KOPT-K1 (cell line): ENCODE measurements around the gene FRS2.

Experiments
- H3K27ac ChIP-seq: fragments of 200-600 bp; sonication (generic); 2 replicates; pipeline ENCODE4 v1.5.1; 2016; ENCODE audit warnings: antibody characterized with exemption, mild to moderate bottlenecking, low read depth, low read length; ENCODE audit not compliant: poor library complexity, severe bottlenecking
- H3K36me3 ChIP-seq: fragments of 200-600 bp; sonication (generic); 2 replicates; pipeline ENCODE4 v1.5.1; 2017; ENCODE audit warnings: antibody characterized with exemption, mild to moderate bottlenecking, low read length, moderate library complexity; ENCODE audit not compliant: insufficient read depth
- H3K9me3 ChIP-seq: fragments of 200-600 bp; sonication (generic); 2 replicates; pipeline ENCODE4 v1.5.1; 2017; ENCODE audit warnings: antibody characterized with exemption, low read length, mild to moderate bottlenecking; ENCODE audit not compliant: insufficient read depth, poor library complexity, severe bottlenecking

The FRS2 gene

DNA sequence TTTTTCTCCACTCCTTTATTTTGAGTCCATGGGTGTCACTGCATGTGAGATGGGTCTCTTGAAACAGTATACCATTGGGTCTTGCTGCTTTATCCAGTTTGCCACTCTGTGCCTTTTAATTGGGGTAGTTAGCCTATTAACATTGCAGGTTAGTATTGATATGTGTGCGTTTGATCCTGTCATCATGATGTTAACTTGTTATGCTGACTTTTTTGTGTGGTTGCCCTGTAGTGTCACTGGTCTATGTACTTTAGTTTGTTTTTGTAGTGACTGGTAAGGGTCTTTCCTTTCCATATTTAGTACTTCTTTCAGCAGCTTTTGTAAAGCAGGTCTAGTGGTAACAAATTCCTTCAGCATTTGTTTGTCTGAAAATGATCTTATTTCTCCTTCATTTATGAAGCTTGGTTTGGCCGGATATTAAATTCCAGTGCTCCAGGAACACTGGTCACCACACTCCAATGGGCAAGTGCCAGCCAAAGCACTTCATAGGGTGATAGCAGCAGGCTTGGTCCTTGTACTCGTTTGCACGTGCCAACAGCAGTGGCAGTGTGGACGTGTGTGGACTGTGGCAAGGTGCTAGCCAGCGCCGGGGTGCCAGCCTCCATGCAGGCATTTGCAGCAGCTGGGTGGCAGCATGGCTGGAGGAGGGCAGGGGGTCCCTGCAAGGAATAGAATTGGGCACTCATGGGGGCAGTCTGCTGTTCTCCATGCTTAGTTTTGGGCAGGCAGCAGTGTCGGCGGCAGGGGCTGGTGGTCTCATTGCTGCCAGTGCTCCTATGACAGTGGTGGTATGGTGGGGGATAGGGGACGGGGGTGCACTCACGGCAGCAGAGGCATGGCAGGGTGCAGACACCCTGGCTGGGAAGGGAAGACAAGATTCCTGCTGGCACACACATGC lies 53.5 kb downstream of the FRS2 start:
- Histone ChIP-seq H3K9me3 (peaks cover 33% of the 10 kb centered on the region), H3K36me3 (no peaks in the 10 kb centered on the region), H3K27ac (no peak overlapping the region)

DNA sequence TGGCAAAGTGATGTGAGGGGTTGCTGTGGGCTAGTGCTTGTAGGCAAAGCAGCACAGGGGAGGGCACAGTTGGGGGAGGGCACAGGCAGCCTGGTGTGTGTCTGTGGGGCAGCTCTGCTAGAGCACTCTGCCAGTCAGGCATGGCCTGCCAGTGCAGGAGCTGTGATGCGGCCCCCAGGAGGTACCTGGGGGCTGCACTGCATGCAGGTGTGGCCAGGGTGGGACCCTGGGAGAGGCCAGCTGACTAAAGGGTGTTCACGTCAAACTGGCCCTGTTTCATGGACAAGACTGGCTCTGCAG lies 54.1 kb downstream of the FRS2 start:
- H3K36me3 ChIP-seq: no peaks in the 10 kb centered on the region
- no peak overlapping the region for H3K27ac ChIP-seq

DNA sequence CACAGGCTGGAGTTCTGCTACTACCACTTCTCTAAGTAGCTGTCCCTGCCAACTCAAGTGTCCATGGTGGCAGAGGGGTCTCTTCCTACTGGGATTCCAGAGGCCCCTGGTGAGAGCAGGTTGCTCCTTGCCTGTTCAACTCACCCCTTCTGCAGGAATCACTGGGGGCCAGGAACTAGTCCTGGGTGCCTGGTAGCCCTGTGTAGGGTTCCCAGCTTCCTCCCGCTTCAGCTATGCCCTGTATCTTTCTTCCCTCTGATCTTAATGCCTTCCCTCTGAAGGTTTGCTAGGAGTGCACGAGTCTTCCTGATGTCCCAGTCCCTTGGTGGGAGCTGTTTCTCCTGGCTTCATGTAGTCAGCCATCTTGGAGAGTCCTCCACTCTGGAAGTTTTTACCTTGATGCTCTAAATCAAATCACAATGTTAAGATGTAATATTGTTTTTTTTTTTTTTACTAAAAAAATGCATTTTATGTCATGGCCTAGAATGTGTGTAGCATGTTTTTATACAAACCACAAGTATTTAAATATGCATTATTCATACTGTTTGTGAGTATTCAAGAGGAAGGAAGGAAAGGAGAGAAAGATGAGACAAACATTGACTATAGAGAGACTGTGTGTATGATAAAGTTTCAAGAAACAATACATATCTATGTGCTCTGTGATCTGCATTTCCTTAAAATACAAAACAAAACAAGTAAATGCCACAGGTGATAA lies 54.7 kb downstream of the FRS2 start:
- no peaks in the 10 kb centered on the region for H3K36me3 ChIP-seq
- no peak overlapping the region for H3K27ac ChIP-seq
- H3K9me3 ChIP-seq: peaks cover 29% of the 10 kb centered on the region

More for the DNA sequence above, 54.1 kb downstream of the FRS2 start:
- H3K9me3 ChIP-seq: peaks cover 33% of the 10 kb centered on the region

DNA sequence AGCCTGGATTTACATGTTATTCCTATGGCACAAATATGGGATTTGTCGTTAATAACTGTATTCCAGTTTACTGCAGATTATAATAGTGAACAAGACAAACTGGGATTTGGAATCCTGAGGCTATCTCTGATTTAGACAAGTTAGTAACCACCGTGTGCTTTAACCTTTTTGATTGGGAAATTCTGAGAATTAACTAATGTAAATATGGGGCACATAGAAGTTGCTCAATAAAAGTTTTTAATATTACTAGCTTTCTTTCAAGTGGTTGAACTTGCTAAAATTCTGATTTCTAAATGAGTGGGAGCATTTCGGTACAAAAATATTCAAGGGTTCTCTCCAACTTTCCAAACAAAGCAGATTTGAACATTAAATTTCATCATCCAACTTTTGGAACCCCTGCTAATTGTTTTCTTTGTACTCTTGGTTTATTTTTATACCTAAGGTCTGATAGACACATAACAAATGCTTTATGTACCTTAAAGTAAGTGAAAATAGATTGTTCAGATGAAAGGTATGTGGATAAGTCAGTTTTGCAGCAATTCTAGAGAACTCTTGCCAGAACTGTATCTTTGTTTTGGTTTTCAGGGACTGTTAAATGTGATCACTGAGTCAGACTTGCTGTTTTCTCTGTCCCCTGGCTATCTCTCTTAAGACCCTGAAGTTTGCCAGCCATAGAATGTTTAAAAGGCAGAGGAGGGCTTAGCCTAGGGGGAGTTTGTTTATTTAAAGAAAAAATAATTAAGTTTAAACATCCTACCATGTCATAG lies 57.5 kb downstream of the FRS2 start:
- Histone ChIP-seq H3K27ac (no peak overlapping the region), H3K9me3 (peaks cover 6% of the 10 kb centered on the region), H3K36me3 (peaks cover 6% of the 10 kb centered on the region)

DNA sequence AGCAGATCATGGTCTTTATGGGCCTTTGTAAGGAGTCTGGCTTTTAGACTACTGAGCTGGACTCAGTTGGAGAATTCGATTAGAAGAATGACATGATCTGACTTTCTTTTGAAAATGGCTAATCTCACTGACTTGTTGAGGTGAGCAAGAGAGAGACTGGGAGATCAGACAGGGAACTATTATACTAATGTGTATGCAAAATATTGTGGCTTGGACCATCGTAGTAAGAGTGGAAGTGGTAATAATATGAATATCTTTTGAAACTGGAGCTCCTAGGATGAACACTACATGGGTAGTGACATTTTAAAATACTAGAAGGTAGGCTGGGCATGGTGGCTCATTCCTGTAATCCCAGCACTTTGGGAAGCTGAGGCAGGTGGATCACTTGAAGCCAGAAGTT lies 58.8 kb downstream of the FRS2 start:
- Histone ChIP-seq H3K9me3 (no peaks in the 10 kb centered on the region), H3K36me3 (peaks cover 6% of the 10 kb centered on the region)

DNA sequence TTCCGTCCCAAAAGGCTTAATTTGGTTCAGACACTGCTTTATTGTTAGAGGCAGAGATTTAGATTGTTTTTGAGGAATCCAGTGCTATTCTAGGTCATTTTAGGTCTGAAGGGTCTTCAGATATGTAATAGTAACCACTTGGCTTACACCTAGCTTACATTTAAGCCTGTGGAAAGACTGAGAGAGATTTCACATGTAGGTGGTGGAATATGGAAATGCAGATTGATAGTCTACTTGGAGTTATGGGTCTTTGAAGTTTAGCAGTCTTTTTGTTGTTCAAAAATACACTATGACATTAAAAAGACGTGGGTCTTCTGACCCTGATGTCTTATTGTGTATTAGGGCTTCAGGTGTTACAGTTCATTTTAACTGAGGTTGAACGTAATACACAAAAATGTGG lies 63.7 kb downstream of the FRS2 start:
- Histone ChIP-seq H3K9me3 (no peaks in the 10 kb centered on the region), H3K27ac (peak overlapping the region; percentile 31), H3K36me3 (peaks cover 12% of the 10 kb centered on the region)

More for the DNA sequence above, 58.8 kb downstream of the FRS2 start:
- no peak overlapping the region for H3K27ac ChIP-seq

DNA sequence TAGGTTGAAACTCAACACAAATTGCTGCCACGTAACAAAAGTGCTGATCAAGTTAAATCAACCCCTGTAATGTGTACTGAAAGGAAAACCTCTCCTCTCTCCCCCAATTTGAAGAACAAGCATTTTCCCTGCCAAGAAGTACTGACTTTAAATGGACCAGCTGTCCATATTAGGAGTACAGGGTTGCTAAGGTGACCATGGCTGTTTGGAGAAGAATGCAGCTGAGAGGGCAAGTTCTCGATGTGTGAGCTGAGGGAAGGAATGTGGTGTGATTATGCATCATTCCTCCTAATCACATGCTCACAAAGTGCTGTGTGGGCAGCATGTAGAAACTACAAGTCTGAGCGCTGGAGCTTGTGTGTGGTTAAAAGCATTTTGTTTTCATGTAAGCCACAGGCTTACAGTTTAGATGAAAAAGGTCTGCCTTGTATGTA lies 64.2 kb downstream of the FRS2 start:
- peak overlapping the region; percentile 31 for H3K27ac ChIP-seq
- H3K36me3 ChIP-seq: peaks cover 13% of the 10 kb centered on the region
- H3K9me3 ChIP-seq: no peaks in the 10 kb centered on the region

DNA sequence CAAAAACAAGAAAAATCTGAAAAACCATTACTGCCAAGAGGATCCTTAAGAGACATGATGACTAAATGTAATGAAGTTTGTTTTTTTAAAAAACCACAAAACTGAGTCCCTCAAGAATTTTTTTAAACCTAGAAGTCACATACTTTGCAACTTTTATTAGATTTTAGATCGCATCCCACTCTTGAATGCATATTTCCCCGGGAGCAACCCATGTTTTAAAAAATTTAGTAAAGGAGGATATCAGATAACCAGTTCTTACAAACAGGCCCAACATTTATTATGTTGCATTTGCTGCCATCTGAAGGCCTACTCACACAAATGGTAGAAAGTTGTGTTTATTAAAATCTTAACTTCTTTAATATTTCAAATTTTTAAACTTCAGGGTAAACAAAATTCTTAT lies 70.8 kb downstream of the FRS2 start:
- no peak overlapping the region for H3K27ac ChIP-seq
- peaks cover 20% of the 10 kb centered on the region for H3K36me3 ChIP-seq

DNA sequence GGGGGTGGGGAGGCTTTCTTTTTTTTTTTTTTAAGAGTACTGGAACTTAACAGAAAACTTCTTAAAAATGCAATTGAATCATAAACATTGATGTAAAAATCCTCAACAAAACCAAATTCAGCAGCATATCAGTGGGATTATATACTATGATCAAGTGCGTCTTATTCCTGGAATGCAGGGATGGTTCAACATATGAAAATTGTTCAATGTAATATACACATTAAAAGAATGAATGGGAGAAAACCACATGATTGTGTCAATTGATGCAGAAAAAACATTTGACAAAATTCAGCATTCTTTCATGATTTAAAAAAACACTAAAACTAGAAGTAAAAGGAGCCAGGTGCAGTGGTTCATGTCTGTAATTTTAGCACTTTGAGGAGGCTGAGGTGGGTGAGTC lies 73.9 kb downstream of the FRS2 start:
- Histone ChIP-seq H3K9me3 (peaks cover 17% of the 10 kb centered on the region), H3K36me3 (peaks cover 13% of the 10 kb centered on the region), H3K27ac (no peak overlapping the region)

More for the DNA sequence above, 70.8 kb downstream of the FRS2 start:
- peaks cover 17% of the 10 kb centered on the region for H3K9me3 ChIP-seq

DNA sequence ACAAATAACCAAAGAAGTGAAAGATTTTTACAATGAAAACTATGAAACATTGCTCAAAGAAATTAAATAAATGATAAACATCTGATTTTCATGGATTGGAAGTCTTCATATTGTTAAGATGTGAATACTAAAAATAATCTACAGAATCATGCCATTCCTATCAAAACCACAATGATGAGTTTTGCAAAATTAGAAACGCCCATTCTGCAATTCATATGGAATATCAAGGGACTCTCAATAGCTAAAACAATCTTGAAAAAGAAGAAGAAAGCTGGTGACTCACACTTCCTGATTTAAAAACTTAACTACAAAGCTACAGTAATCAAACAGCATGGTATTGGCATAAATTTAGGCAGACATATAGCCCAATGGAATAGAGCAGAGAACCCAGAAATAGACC lies 74.9 kb downstream of the FRS2 start:
- Histone ChIP-seq H3K36me3 (peaks cover 13% of the 10 kb centered on the region), H3K27ac (no peak overlapping the region), H3K9me3 (peaks cover 17% of the 10 kb centered on the region)

DNA sequence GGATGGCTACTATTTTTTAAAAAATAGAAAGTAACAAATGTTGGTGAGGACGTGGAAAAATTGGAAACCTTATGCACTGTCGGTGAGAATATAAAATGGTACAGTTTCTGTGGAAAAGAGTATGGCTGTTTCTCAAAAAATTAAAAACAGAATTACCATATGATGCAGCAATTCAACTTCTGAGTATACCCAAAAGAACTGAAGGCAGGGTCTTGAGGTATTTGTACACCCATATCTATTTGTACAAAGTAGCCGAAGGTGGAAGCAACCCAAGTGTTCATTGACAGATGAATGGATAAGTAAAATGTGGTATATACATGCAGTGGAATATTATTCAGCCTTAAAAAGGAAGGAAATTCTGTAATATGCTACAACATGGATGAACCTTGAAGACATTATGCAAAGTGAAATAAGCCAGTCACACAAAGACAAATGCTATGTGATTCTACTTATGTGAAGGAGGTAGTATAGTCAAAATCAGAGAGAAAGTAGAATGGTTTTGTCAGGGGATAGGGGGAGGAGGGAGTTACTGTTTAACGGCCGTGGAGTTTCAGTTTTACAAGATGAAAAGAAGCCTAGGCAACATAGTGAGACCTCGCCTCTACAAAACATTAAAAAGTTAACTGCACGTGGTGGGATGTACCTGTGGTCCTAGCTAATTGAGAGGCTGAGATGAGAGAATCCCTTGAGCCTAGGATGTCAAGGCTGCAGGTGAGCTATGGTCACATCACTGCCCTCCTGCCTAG lies 76.7 kb downstream of the FRS2 start:
- peaks cover 17% of the 10 kb centered on the region for H3K9me3 ChIP-seq
- H3K36me3 ChIP-seq: peaks cover 10% of the 10 kb centered on the region; the same call in 1 of the 2 replicates
- H3K27ac ChIP-seq: no peak overlapping the region

DNA sequence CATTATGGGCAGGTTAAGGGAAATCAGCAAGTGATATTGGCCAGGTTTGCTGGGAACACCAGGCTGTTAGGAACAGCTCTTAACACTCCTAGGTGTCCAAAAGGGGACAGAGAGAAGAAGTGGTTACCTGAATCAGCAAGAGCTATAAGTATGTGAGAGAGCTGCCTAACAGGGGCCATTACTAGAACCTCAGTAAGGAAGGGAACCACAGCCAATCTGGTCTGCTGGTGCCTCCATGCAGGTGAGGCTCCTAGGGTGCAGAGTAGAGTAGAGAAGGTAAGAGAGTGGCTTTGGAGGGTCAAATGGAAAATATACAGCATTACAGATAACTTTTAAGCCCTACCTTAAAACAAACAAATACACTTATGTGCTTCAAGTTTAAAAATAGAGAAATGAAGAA lies 78.5 kb downstream of the FRS2 start:
- H3K9me3 ChIP-seq: peaks cover 8% of the 10 kb centered on the region
- no peak overlapping the region for H3K27ac ChIP-seq
- H3K36me3 ChIP-seq: peaks cover 6% of the 10 kb centered on the region; the same call in 1 of the 2 replicates

DNA sequence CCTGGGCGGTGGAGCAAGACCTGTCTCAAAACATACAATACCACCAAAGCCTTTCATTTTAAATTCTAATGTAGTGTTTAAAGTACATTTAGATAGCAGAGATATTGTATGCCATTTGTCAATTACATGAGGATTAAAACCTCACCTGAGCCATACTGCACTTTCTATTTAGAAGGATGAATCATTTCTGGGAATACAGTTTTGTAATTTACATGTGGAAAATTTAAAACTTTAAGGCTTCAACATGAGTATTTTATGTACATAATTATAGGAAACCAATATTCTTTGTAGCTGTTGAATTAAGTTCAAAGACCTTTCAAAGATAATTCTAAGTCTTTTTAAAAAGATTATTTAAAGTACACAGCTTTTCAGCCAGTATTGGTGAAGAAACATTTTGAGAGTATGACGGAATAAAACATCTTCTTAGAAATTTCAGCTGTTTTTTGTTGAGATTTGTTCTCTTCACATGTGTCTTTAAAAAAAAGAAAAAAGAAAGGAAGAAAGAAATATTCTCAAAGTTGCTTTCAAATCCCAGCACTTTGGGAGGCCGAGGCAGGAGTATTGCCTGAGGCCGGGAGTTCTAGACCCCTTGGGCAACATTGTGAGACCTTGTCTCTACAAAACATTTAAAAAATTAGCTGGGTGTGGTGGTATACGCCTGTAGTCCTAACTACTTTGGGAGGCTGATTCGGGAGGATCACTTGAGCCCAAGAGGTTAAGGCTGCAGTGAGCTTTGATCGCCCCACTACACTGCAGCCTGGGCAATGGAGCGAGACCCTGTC lies 80.6 kb downstream of the FRS2 start:
- Histone ChIP-seq H3K9me3 (no peaks in the 10 kb centered on the region), H3K36me3 (no peaks in the 10 kb centered on the region), H3K27ac (no peak overlapping the region)
